OCI-LY7 (cell line): ENCODE data around the gene DNM2. TPM values are rescaled to one million over a fixed set of nuclear protein-coding genes. Genes with fewer than 3 reads are reported as not detected.

Experiments
- BruUV-seq: library from RNA; stranded (reverse); fragments of 400-500 nt; replicated peaks from 2 replicates; lab custom pipeline; 2021; lab: Mats Ljungman, UMichigan
- CTCF ChIA-PET: fragments of 300-600 bp; sonication (Branson Sonifier 250); formaldehyde crosslinking; loops from one replicate; lab custom pipeline; 2022; ENCODE audit warnings: antibody characterized with exemption; ENCODE audit not compliant: unreplicated experiment; lab: Charles Lee
- POLR2A ChIA-PET: fragments of 300-600 bp; sonication (Branson Sonifier 250); formaldehyde crosslinking; loops from one replicate; lab custom pipeline; 2022; ENCODE audit warnings: antibody characterized with exemption; lab: Charles Lee
- DNase-seq: peaks from one replicate; pipeline ENCODE4 v3.0.0-alpha.2; 2015; ENCODE audit warnings: low spot score
- H2AFZ ChIP-seq: fragments of 200-600 bp; sonication (generic), shearing (Covaris generic); 2 replicates; pipeline ENCODE4 v1.6.1; 2014; ENCODE audit warnings: mild to moderate bottlenecking, antibody characterized with exemption, low read length, moderate library complexity
- H3K27ac ChIP-seq: fragments of 200-600 bp; sonication (generic); 2 replicates; pipeline ENCODE4 v1.5.1; 2014; ENCODE audit warnings: mixed run types, low read depth, mild to moderate bottlenecking, moderate library complexity, low read length, inconsistent platforms; ENCODE audit not compliant: poor library complexity, severe bottlenecking
- H3K36me3 ChIP-seq: fragments of 200-600 bp; sonication (generic); 2 replicates; pipeline ENCODE4 v1.6.1; 2014; ENCODE audit warnings: mild to moderate bottlenecking, antibody characterized with exemption, low read length, moderate library complexity, mixed read lengths; ENCODE audit not compliant: insufficient read depth
- H3K4me1 ChIP-seq: fragments of 200-600 bp; sonication (generic); 2 replicates; pipeline ENCODE4 v1.5.1; 2014; ENCODE audit warnings: mild to moderate bottlenecking, low read length; ENCODE audit not compliant: insufficient read depth, poor library complexity, severe bottlenecking
- H3K4me2 ChIP-seq: fragments of 200-600 bp; sonication (generic); 2 replicates; pipeline ENCODE4 v1.6.1; 2014; ENCODE audit warnings: mild to moderate bottlenecking, low read length
- H3K4me3 ChIP-seq: fragments of 200-600 bp; sonication (generic); 2 replicates; pipeline ENCODE4 v1.5.1; 2014; ENCODE audit warnings: mild to moderate bottlenecking, low read depth, low read length; ENCODE audit not compliant: poor library complexity, severe bottlenecking
- H3K79me2 ChIP-seq: fragments of 200-600 bp; sonication (generic); 2 replicates; pipeline ENCODE4 v1.6.1; 2016; ENCODE audit warnings: low read depth, mild to moderate bottlenecking, low read length, moderate library complexity, mixed read lengths; ENCODE audit not compliant: insufficient read depth
- H3K9me2 ChIP-seq: fragments of 200-600 bp; sonication (generic); 2 replicates; pipeline ENCODE4 v1.6.1; 2016; ENCODE audit warnings: mild to moderate bottlenecking, low read length, mixed read lengths; ENCODE audit not compliant: insufficient read depth
- H3K9me3 ChIP-seq: fragments of 200-600 bp; sonication (generic); 2 replicates; pipeline ENCODE4 v1.6.1; 2014; ENCODE audit warnings: mild to moderate bottlenecking, mixed run types, low read length, mixed read lengths
- H4K20me1 ChIP-seq: fragments of 200-600 bp; sonication (generic); 2 replicates; pipeline ENCODE4 v1.6.1; 2014; ENCODE audit warnings: mild to moderate bottlenecking, antibody characterized with exemption, low read length, moderate library complexity, mixed read lengths; ENCODE audit not compliant: insufficient read depth
- CTCF ChIP-seq: fragments of 200-600 bp; sonication (generic); conservative IDR thresholded peaks from 2 replicates; pipeline ENCODE4 v1.5.1; 2014; ENCODE audit warnings: mild to moderate bottlenecking, antibody characterized with exemption, low read length, moderate library complexity, mixed read lengths
- EZH2phosphoT487 ChIP-seq: fragments of 200-600 bp; sonication (generic); IDR thresholded peaks from 2 replicates; pipeline ENCODE4 v1.6.1; 2018; ENCODE audit warnings: low read depth, borderline replicate concordance, mild to moderate bottlenecking, mixed run types, antibody characterized with exemption, low read length, moderate library complexity, mixed read lengths
- intact Hi-C: fragments of 100-400 bp; cut with micrococcal nuclease; formaldehyde crosslinking; loops from one replicate; pipeline ENCODE4 v1.10.0; 2022; ENCODE audit not compliant: unreplicated experiment
- total RNA-seq, 2 experiments: library from RNA; depleted of rRNA in 1 of 2; stranded (reverse); fragments of >200 nt in 1 of 2; shearing (Covaris generic) in 1 of 2; gene quantifications; 2 replicates each; pipeline ENCODE4 v1.2.3, GENCODE V29; 2014 to 2022

Gene DNM2
- total RNA-seq, 2 experiments from 2014 or later, result 139 to 165 TPM

DNA sequence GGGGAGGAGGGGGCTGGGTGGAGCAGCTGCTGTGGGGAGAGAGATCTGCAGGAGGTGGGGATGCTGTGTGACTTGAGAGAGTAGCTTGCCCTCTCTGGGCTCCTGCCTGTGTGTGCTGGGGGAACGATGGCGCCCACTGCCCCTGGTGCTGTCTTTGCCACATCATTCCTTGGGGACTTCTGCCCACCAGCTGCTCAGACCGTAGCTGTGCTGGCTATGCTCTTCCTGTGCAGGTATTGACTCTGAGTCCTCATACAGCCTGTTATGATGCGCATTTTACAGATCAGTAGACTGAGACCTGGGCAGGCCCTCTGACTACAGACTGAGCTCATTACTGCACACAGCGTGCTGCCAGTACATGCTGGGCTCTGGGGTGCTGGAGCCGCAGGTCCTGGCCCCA lies 51.1 kb downstream of the DNM2 start:
- TF ChIP-seq CTCF, result no peak
- TF ChIP-seq EZH2phosphoT487, result no peak
- Histone ChIP-seq H3K36me3 (peaks cover 57% of the 10 kb centered on the region), H3K27ac (no peak overlapping the region), H4K20me1 (no peaks in the 10 kb centered on the region), H3K9me3 (no peaks in the 10 kb centered on the region), H3K79me2 (peaks cover 4% of the 10 kb centered on the region; the same call in 1 of the 2 replicates), H2AFZ (no peak overlapping the region), H3K4me3 (no peak overlapping the region), H3K9me2 (no peaks in the 10 kb centered on the region), H3K4me1 (peaks cover 15% of the 10 kb centered on the region), H3K4me2 (no peak overlapping the region)
- intact Hi-C loops, result no loop called here
- no TSS peak for BruUV-seq
- peak; percentile 22 for DNase-seq
- ChIA-PET POLR2A (no interaction called here), CTCF (interaction anchor here (0.5 to 0.6 kb wide), 3 partner anchors 50 to 435 kb away, joined by 3 to 4 read pairs (median 3); no protein-coding TSS in a partner anchor)

DNA sequence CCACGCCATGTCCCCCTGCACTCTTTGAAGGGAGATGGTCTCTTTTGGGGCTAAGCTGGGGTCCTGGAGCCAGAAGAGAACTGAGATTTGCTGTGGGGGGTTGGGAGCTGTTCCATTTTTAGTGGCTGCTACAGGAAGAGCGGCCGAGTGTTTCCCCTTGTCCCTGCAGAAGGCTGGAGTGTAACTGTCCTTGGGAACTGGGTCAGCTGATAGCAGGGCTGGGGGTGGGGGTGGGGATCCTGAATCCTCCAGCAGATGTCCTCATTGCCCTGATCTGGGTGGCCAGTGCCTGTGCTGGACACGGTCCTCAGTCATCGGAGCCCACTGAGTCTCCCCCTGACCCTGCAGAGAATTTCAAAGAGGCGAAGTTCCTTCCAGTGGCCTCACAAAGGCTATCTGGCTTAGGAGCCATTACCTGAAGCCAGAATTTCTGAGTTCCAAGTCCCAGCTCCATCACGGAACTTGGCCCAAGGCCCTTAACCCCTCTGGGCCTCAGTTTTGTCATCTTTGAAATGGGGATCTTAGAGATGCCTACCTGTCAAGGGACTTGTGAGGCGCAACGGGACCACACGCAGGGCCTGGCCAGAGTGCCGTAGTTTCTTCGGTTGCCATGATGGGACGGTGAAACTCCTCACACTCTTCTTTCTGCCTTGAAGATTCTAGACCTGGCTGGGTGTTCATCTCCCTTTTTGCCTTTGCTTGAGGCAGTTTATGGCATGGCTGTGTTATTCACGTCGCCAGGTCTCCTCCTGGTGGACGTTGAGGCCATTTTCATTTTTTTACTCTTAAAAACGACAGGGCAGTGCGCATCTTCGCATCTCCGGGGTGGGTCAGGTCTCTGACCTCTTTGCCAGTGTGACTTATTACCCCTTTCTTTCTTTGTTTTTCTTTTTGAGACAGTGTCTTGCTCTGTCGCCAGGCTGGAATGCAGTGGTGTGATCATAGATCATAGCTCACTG lies 51.9 kb downstream of the DNM2 start:
- Histone ChIP-seq H3K9me3 (no peaks in the 10 kb centered on the region), H3K4me2 (no peak overlapping the region), H3K79me2 (peaks cover 4% of the 10 kb centered on the region; the same call in 1 of the 2 replicates), H3K36me3 (peaks cover 64% of the 10 kb centered on the region), H2AFZ (no peak overlapping the region), H3K4me3 (no peak overlapping the region), H4K20me1 (no peaks in the 10 kb centered on the region), H3K9me2 (no peaks in the 10 kb centered on the region), H3K27ac (no peak overlapping the region), H3K4me1 (peaks cover 22% of the 10 kb centered on the region)
- BruUV-seq, result no TSS peak
- peak; percentile 21 for DNase-seq
- TF ChIP-seq EZH2phosphoT487 (no peak), CTCF (0 out of 2 replicates have a peak, but pooled peaks have one; percentile 29)
- POLR2A ChIA-PET, result no interaction called here
- intact Hi-C loops, result no loop called here
- CTCF ChIA-PET, result interaction anchor here (0.5 to 0.6 kb wide), 2 partner anchors 51 to 136 kb away, joined by 3 to 4 read pairs; no protein-coding TSS in a partner anchor
